ENCODE measurements around the gene ELAC2.

The ELAC2 gene

DNA sequence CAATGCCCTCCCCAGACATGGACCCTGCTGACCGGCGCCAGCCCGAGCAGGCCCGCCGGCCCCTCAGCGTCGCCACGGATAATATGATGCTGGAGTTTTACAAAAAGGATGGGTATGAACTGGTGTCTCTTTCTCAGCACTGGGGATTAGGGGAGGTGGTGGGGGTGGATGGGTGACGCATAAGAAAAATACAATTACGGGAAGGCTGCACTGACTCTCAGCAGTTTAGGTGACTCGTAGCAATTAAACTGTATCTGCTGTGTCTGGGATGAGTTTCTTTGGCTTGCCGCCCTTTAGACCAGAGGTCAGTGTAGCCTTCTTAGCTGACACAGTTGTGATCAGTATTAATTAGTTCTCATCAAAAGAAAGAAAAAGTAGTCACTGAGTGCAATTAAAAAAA is 59.0 kb downstream of the ELAC2 start:
- no peak overlapping the region for H3K23ac ChIP-seq (ENCODE audit: low read depth, low read length, poor library complexity)
- no peak overlapping the region for H2BK5ac ChIP-seq (ENCODE audit: low read length)
- H3K4ac ChIP-seq (ENCODE audit: low read length) = no peak overlapping the region
- H3K4me2 ChIP-seq (ENCODE audit: insufficient read depth, low read length, poor library complexity, severe bottlenecking) = no peak overlapping the region
- no peak overlapping the region for H3K18ac ChIP-seq (ENCODE audit: low read length)
- H2AFZ ChIP-seq (ENCODE audit: low read length) = no peak overlapping the region
- H2BK12ac ChIP-seq (ENCODE audit: low read length) = no peak overlapping the region
- no peak for DNase-seq (ENCODE audit: low spot score)
- peaks cover 0 to 14% of the 10 kb centered on the region in 2 donors for H3K36me3 ChIP-seq (replicated peaks in 1 of 2; ENCODE audit: control insufficient read depth in 2 of 2, insufficient read depth in 2 of 2, low read length in 2 of 2)
- no peaks in the 10 kb centered on the region for H3K79me1 ChIP-seq (ENCODE audit: low read depth, low read length)
- no CpG with 5 or more reads among the region's 12 CpGs for WGBS, 2 donors (ENCODE audit: extremely low coverage in 2 of 2, insufficient read length in 2 of 2, insufficient replicate concordance in 1 of 2)
- H2AK5ac ChIP-seq (ENCODE audit: low read depth, low read length) = no peak overlapping the region
- no peaks in the 10 kb centered on the region for H3K4me1 ChIP-seq (ENCODE audit: control insufficient read depth in 2 of 2, insufficient read depth in 1 of 2, low read depth in 1 of 2, low read length in 2 of 2)
- H2BK15ac ChIP-seq (ENCODE audit: low read length) = no peak overlapping the region
- no peak overlapping the region for H3K14ac ChIP-seq (ENCODE audit: low read length)
- no peak overlapping the region for H4K8ac ChIP-seq (ENCODE audit: low read depth, low read length)
- H2BK120ac ChIP-seq (ENCODE audit: low read depth, low read length) = no peak overlapping the region
- no peaks in the 10 kb centered on the region for H3K27me3 ChIP-seq (ENCODE audit: control insufficient read depth in 3 of 3, insufficient read depth in 3 of 3, low read depth in 1 of 3, low read length in 3 of 3)
- no peak overlapping the region for H4K91ac ChIP-seq (ENCODE audit: low read depth, low read length, poor library complexity)
- H3K27ac ChIP-seq (replicated peaks; ENCODE audit: low read length) = no peak overlapping the region
- H3K4me3 ChIP-seq (ENCODE audit: low read length in 2 of 2) = no peak overlapping the region
- peaks cover 0 to 5% of the 10 kb centered on the region in 2 donors for H3K9me3 ChIP-seq (replicated peaks in 1 of 2; ENCODE audit: control insufficient read depth in 2 of 2, insufficient read depth in 1 of 2, low read depth in 1 of 2, low read length in 2 of 2)
- H3K9ac ChIP-seq (ENCODE audit: low read depth, low read length, poor library complexity) = no peak overlapping the region

- Histone ChIP-seq H3K23ac (ENCODE audit: low read depth, low read length, poor library complexity) (no peak overlapping the region), H4K91ac (ENCODE audit: low read depth, low read length, poor library complexity) (no peak overlapping the region), H2AK5ac (ENCODE audit: low read depth, low read length) (no peak overlapping the region), H3K4ac (ENCODE audit: low read length) (no peak overlapping the region), H3K9me3 (replicated peaks in 1 of 2; ENCODE audit: control insufficient read depth in 2 of 2, insufficient read depth in 1 of 2, low read depth in 1 of 2, low read length in 2 of 2) (peaks cover 0 to 5% of the 10 kb centered on the region in 2 donors), H2BK12ac (ENCODE audit: low read length) (no peak overlapping the region), H3K18ac (ENCODE audit: low read length) (no peak overlapping the region), H2BK15ac (ENCODE audit: low read length) (no peak overlapping the region), H3K4me3 (ENCODE audit: low read length in 2 of 2) (no peak overlapping the region), H3K36me3 (replicated peaks in 1 of 2; ENCODE audit: control insufficient read depth in 2 of 2, insufficient read depth in 2 of 2, low read length in 2 of 2) (peaks cover 0 to 16% of the 10 kb centered on the region in 2 donors), H3K4me2 (ENCODE audit: insufficient read depth, low read length, poor library complexity, severe bottlenecking) (no peak overlapping the region), H3K14ac (ENCODE audit: low read length) (no peak overlapping the region), H3K27me3 (ENCODE audit: control insufficient read depth in 3 of 3, insufficient read depth in 3 of 3, low read depth in 1 of 3, low read length in 3 of 3) (no peaks in the 10 kb centered on the region), H2BK120ac (ENCODE audit: low read depth, low read length) (no peak overlapping the region), H3K9ac (ENCODE audit: low read depth, low read length, poor library complexity) (no peak overlapping the region), H3K79me1 (ENCODE audit: low read depth, low read length) (no peaks in the 10 kb centered on the region), H4K8ac (ENCODE audit: low read depth, low read length) (no peak overlapping the region), H2AFZ (ENCODE audit: low read length) (no peak overlapping the region), H2BK5ac (ENCODE audit: low read length) (no peak overlapping the region), H3K4me1 (ENCODE audit: control insufficient read depth in 2 of 2, insufficient read depth in 1 of 2, low read depth in 1 of 2, low read length in 2 of 2) (no peaks in the 10 kb centered on the region), H3K27ac (replicated peaks; ENCODE audit: low read length) (no peak overlapping the region)
- no peak for DNase-seq (ENCODE audit: low spot score)
- no CpG with 5 or more reads among the region's 5 CpGs for WGBS, 2 donors (ENCODE audit: extremely low coverage in 2 of 2, insufficient read length in 2 of 2, insufficient replicate concordance in 1 of 2)
These were observed 62.3 kb downstream of the ELAC2 start for GRCh38 chr17:12955521-12955920.

DNA sequence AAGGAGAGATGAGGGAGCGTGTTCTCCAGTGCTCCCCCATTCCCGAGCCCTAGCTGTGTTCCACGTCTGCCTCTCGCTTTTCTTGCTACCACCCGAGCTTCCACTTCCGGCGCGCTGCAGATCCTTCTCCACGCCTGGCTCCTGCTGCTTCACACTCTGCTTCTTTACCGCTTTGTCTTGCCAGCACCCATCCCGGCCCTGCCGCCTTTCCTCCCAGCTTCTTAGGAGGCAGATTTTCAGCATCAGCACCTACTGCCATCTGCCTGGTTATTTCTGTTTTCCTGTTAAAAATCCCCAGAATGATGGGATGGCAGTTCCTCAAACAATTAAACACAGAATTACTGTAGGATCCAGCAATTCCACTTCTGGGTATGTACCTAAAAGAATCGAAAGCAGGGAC is 64.7 kb downstream of the ELAC2 start:
- H2AK5ac ChIP-seq (ENCODE audit: low read depth, low read length) = no peak overlapping the region
- no peak overlapping the region for H2BK12ac ChIP-seq (ENCODE audit: low read length)
- H4K91ac ChIP-seq (ENCODE audit: low read depth, low read length, poor library complexity) = no peak overlapping the region
- H2BK5ac ChIP-seq (ENCODE audit: low read length) = no peak overlapping the region
- H3K27me3 ChIP-seq (ENCODE audit: control insufficient read depth in 3 of 3, insufficient read depth in 3 of 3, low read depth in 1 of 3, low read length in 3 of 3) = no peaks in the 10 kb centered on the region
- H3K4me1 ChIP-seq (ENCODE audit: control insufficient read depth in 2 of 2, insufficient read depth in 1 of 2, low read depth in 1 of 2, low read length in 2 of 2) = no peaks in the 10 kb centered on the region
- no peak overlapping the region for H3K27ac ChIP-seq (replicated peaks; ENCODE audit: low read length)
- H3K9ac ChIP-seq (ENCODE audit: low read depth, low read length, poor library complexity) = no peak overlapping the region
- peaks cover 0 to 15% of the 10 kb centered on the region in 2 donors for H3K36me3 ChIP-seq (replicated peaks in 1 of 2; ENCODE audit: control insufficient read depth in 2 of 2, insufficient read depth in 2 of 2, low read length in 2 of 2)
- no peak overlapping the region for H3K4me2 ChIP-seq (ENCODE audit: insufficient read depth, low read length, poor library complexity, severe bottlenecking)
- WGBS, 2 donors (ENCODE audit: extremely low coverage in 2 of 2, insufficient read length in 2 of 2, insufficient replicate concordance in 1 of 2) = no CpG with 5 or more reads among the region's 13 CpGs
- no peak overlapping the region for H3K4me3 ChIP-seq (ENCODE audit: low read length in 2 of 2)
- no peak overlapping the region for H2BK15ac ChIP-seq (ENCODE audit: low read length)
- no peak overlapping the region for H4K8ac ChIP-seq (ENCODE audit: low read depth, low read length)
- no peak for DNase-seq (ENCODE audit: low spot score)
- peak overlapping the region; percentile 61 for H3K14ac ChIP-seq (ENCODE audit: low read length)
- H3K9me3 ChIP-seq (replicated peaks in 1 of 2; ENCODE audit: control insufficient read depth in 2 of 2, insufficient read depth in 1 of 2, low read depth in 1 of 2, low read length in 2 of 2) = peaks cover 0 to 5% of the 10 kb centered on the region in 2 donors
- H3K18ac ChIP-seq (ENCODE audit: low read length) = no peak overlapping the region
- no peak overlapping the region for H3K23ac ChIP-seq (ENCODE audit: low read depth, low read length, poor library complexity)
- no peak overlapping the region for H3K4ac ChIP-seq (ENCODE audit: low read length)
- H2AFZ ChIP-seq (ENCODE audit: low read length) = no peak overlapping the region
- H3K79me1 ChIP-seq (ENCODE audit: low read depth, low read length) = no peaks in the 10 kb centered on the region
- H2BK120ac ChIP-seq (ENCODE audit: low read depth, low read length) = no peak overlapping the region

GRCh38 chr17:12952012-12952411 is 65.8 kb downstream of the ELAC2 start:
- Histone ChIP-seq H2AFZ (ENCODE audit: low read length) (no peak overlapping the region), H3K14ac (ENCODE audit: low read length) (no peak overlapping the region), H3K27me3 (ENCODE audit: control insufficient read depth in 3 of 3, insufficient read depth in 3 of 3, low read depth in 1 of 3, low read length in 3 of 3) (no peaks in the 10 kb centered on the region), H2BK5ac (ENCODE audit: low read length) (no peak overlapping the region), H2AK5ac (ENCODE audit: low read depth, low read length) (no peak overlapping the region), H3K79me1 (ENCODE audit: low read depth, low read length) (no peaks in the 10 kb centered on the region), H3K36me3 (replicated peaks in 1 of 2; ENCODE audit: control insufficient read depth in 2 of 2, insufficient read depth in 2 of 2, low read length in 2 of 2) (peaks cover 0 to 14% of the 10 kb centered on the region in 2 donors), H3K9ac (ENCODE audit: low read depth, low read length, poor library complexity) (no peak overlapping the region), H3K4me1 (ENCODE audit: control insufficient read depth in 2 of 2, insufficient read depth in 1 of 2, low read depth in 1 of 2, low read length in 2 of 2) (no peaks in the 10 kb centered on the region), H3K9me3 (replicated peaks in 1 of 2; ENCODE audit: control insufficient read depth in 2 of 2, insufficient read depth in 1 of 2, low read depth in 1 of 2, low read length in 2 of 2) (peaks cover 0 to 2% of the 10 kb centered on the region in 2 donors), H3K4me3 (ENCODE audit: low read length in 2 of 2) (no peak overlapping the region), H3K4me2 (ENCODE audit: insufficient read depth, low read length, poor library complexity, severe bottlenecking) (no peak overlapping the region), H2BK15ac (ENCODE audit: low read length) (no peak overlapping the region), H3K4ac (ENCODE audit: low read length) (no peak overlapping the region), H3K23ac (ENCODE audit: low read depth, low read length, poor library complexity) (no peak overlapping the region), H3K18ac (ENCODE audit: low read length) (no peak overlapping the region), H4K8ac (ENCODE audit: low read depth, low read length) (no peak overlapping the region), H4K91ac (ENCODE audit: low read depth, low read length, poor library complexity) (no peak overlapping the region), H3K27ac (replicated peaks; ENCODE audit: low read length) (no peak overlapping the region), H2BK12ac (ENCODE audit: low read length) (no peak overlapping the region), H2BK120ac (ENCODE audit: low read depth, low read length) (no peak overlapping the region)
- DNase-seq (ENCODE audit: low spot score) = no peak
- WGBS, 2 donors (ENCODE audit: extremely low coverage in 2 of 2, insufficient read length in 2 of 2, insufficient replicate concordance in 1 of 2) = no CpG with 5 or more reads among the region's 4 CpGs

Data from neuronal stem cell (in vitro differentiated cells).